HepG2 (cell line): ENCODE data around the gene IQSEC1. TPM values are rescaled to one million over a fixed set of nuclear protein-coding genes. Genes with fewer than 3 reads are reported as not detected.

Experiments
- AFF4 ChIP-seq: sonication (generic); formaldehyde crosslinking; IDR thresholded peaks from 2 replicates; pipeline ENCODE4 v1.4.0; 2020; ENCODE audit warnings: missing genetic modification reagents
- FOXA1 ChIP-seq, 2 experiments: fragments of 450-650 bp in 1 of 2; sonication (generic) in 1 of 2; formaldehyde crosslinking in 1 of 2; IDR thresholded peaks; 2 replicates each; pipeline versions ENCODE4 v1.4.0 to v1.6.1; 2016 to 2020; ENCODE audit warnings: missing genetic modification reagents in 1 of 2
- IKZF4 ChIP-seq: sonication (generic); formaldehyde crosslinking; IDR thresholded peaks from 2 replicates; pipeline ENCODE4 v1.5.1; 2020; ENCODE audit warnings: borderline replicate concordance, mild to moderate bottlenecking, low read depth, missing genetic modification reagents; ENCODE audit errors: not compliant biosample characterization
- IRF9 ChIP-seq: sonication (generic); formaldehyde crosslinking; IDR thresholded peaks from 2 replicates; pipeline ENCODE4 v1.8.0; 2022; ENCODE audit warnings: missing genetic modification reagents, mild to moderate bottlenecking, borderline replicate concordance
- MTERF4 ChIP-seq: sonication (generic); formaldehyde crosslinking; IDR thresholded peaks from 2 replicates; pipeline ENCODE4 v1.8.0; 2023; ENCODE audit warnings: mild to moderate bottlenecking, missing genetic modification reagents
- NONO ChIP-seq, 2 experiments: fragments of 450-650 bp in 1 of 2; sonication (generic) in 1 of 2; formaldehyde crosslinking in 1 of 2; IDR thresholded peaks in 1 of 2; conservative IDR thresholded peaks in 1 of 2; 2 replicates each; pipeline versions ENCODE4 v1.6.1 to v1.8.0; 2017 to 2022; ENCODE audit warnings: mild to moderate bottlenecking in 1 of 2, missing genetic modification reagents in 1 of 2, moderate library complexity in 1 of 2
- PHB2 ChIP-seq: fragments of 450-650 bp; IDR thresholded peaks from 2 replicates; pipeline ENCODE4 v1.6.1; 2018; ENCODE audit not compliant: partially characterized antibody
- STAT5B ChIP-seq: sonication (generic); formaldehyde crosslinking; IDR thresholded peaks from 2 replicates; pipeline ENCODE4 v1.4.0; 2020; ENCODE audit warnings: missing genetic modification reagents
- THRA ChIP-seq: sonication (generic); formaldehyde crosslinking; IDR thresholded peaks from 2 replicates; pipeline ENCODE4 v1.4.0; 2020; ENCODE audit warnings: missing genetic modification reagents, borderline replicate concordance
- ZBTB39 ChIP-seq: sonication (generic); formaldehyde crosslinking; IDR thresholded peaks from 2 replicates; pipeline ENCODE4 v1.5.0; 2020; ENCODE audit warnings: missing genetic modification reagents
- ZFP41 ChIP-seq: sonication (generic); formaldehyde crosslinking; IDR thresholded peaks from 2 replicates; pipeline ENCODE4 v1.4.0; 2020; ENCODE audit warnings: mild to moderate bottlenecking, missing genetic modification reagents, borderline replicate concordance
- ZFP62 ChIP-seq: sonication (generic); formaldehyde crosslinking; IDR thresholded peaks from 2 replicates; pipeline ENCODE4 v1.4.0; 2020; ENCODE audit warnings: missing genetic modification reagents
- ZNF292 ChIP-seq: sonication (generic); formaldehyde crosslinking; IDR thresholded peaks from 2 replicates; pipeline ENCODE4 v1.8.1; 2022; ENCODE audit warnings: mild to moderate bottlenecking, low read depth, missing genetic modification reagents, borderline replicate concordance
- ZNF337 ChIP-seq: sonication (generic); formaldehyde crosslinking; IDR thresholded peaks from 2 replicates; pipeline ENCODE4 v1.5.1; 2020; ENCODE audit warnings: missing genetic modification reagents, low read depth, mild to moderate bottlenecking, borderline replicate concordance
- ZNF558 ChIP-seq: sonication (generic); formaldehyde crosslinking; IDR thresholded peaks from 2 replicates; pipeline ENCODE4 v1.9.0; 2022; ENCODE audit warnings: mild to moderate bottlenecking, missing genetic modification reagents, borderline replicate concordance
- ZNF607 ChIP-seq: sonication (generic); formaldehyde crosslinking; IDR thresholded peaks from 2 replicates; pipeline ENCODE4 v1.5.1; 2020; ENCODE audit warnings: missing genetic modification reagents, mild to moderate bottlenecking, borderline replicate concordance
- ZNF713 ChIP-seq: sonication (generic); formaldehyde crosslinking; IDR thresholded peaks from 2 replicates; pipeline ENCODE4 v1.4.0; 2020; ENCODE audit warnings: mild to moderate bottlenecking, missing genetic modification reagents
- ZNF761 ChIP-seq: sonication (generic); formaldehyde crosslinking; conservative IDR thresholded peaks from 2 replicates; pipeline ENCODE4 v1.4.0; 2020; ENCODE audit warnings: mild to moderate bottlenecking, missing genetic modification reagents
- polyA plus RNA-seq, 8 experiments: library from polyadenylated mRNA; depleted of rRNA in 3 of 8; stranded (reverse) in 7 of 8; unstranded in 1 of 8; fragments of >200 nt; fragmentation: Illumina TruSeq in 4 of 8; extraction: Trizol in 4 of 8; gene quantifications; 2 replicates each; pipeline versions ENCODE4 v1.2.1 to v1.2.3, GENCODE V29; 2011 to 2016; ENCODE audit warnings: low read depth in 4 of 8, missing spikeins in 1 of 8, mixed read lengths in 1 of 8; ENCODE audit not compliant: insufficient read depth in 1 of 8
- total RNA-seq, 5 experiments: library from RNA; depleted of rRNA; stranded (reverse); fragments of >200 nt; fragmentation: Illumina TruSeq; extraction: Trizol; gene quantifications; 2 replicates each; pipeline ENCODE4 v1.2.3, GENCODE V29; 2016; ENCODE audit warnings: low read depth in 1 of 5

Gene IQSEC1
- total and polyA plus RNA-seq, 2 of the 13 experiments (the other 11 are each of a cell fraction or from before 2014, with no cell fraction given), result 17.4 to 20.2 TPM

- TF ChIP-seq AFF4, result no peak
- TF ChIP-seq ZNF761 (CRISPR knock-in tag), result 0 out of 2 replicates have a peak, but pooled peaks have one; percentile 1
- no peak for TF ChIP-seq NONO (IDR thresholded peaks at IDR 0.05)
- TF ChIP-seq NONO (CRISPR knock-in tag; conservative IDR thresholded peaks at IDR 0.05), result 0 out of 2 replicates have a peak, but pooled peaks have one; percentile 47
- TF ChIP-seq ZNF292, result no peak
- no peak for TF ChIP-seq ZFP41 (CRISPR knock-in tag)
- TF ChIP-seq ZBTB39, result no peak
- no peak for TF ChIP-seq PHB2
- TF ChIP-seq ZNF558, result no peak
- TF ChIP-seq ZNF337, result no peak
- no peak for TF ChIP-seq FOXA1 (IDR thresholded peaks at IDR 0.05)
- TF ChIP-seq FOXA1 (CRISPR knock-in tag; IDR thresholded peaks at IDR 0.05), result no peak
- no peak for TF ChIP-seq THRA (CRISPR knock-in tag)
- no peak for TF ChIP-seq STAT5B (CRISPR knock-in tag)
- TF ChIP-seq IKZF4 (CRISPR knock-in tag), result no peak
- TF ChIP-seq ZNF713 (CRISPR knock-in tag), result no peak
- TF ChIP-seq ZFP62 (CRISPR knock-in tag), result no peak
- peak; percentile 25; the same call in 1 of the 2 replicates for TF ChIP-seq ZNF607 (CRISPR knock-in tag)
- TF ChIP-seq MTERF4, result no peak; the same call in 1 of the 2 replicates
- TF ChIP-seq IRF9 (CRISPR knock-in tag), result no peak
Measured at GRCh38 chr3:12966847-12967605, 106.2 kb downstream of the IQSEC1 start (continued).
